ENCODE results near the gene ENKD1.
"Not testable (repeated sequence)": the region's sequence is repeated elsewhere in the genome, so short reads cannot be mapped to it uniquely, and the experiment has no call there.

Gene ENKD1

GRCh38 chr16:67666559-67667452, at the start of gene ENKD1, which contains the start of gene C16orf86:
TSS of gene ENKD1 (minus strand) at chr16:67666750. CDS start at chr16:67666442, 308 bp downstream.
TSS of gene C16orf86 (plus strand) at chr16:67666814. CDS start at chr16:67666971, 157 bp downstream.
- peak; percentile 82 for DNase-seq

- no peak for DNase-seq
Measured at GRCh38 chr16:67716097-67716496, 49.5 kb upstream of the ENKD1 start.

- DNase-seq: no peak
Measured at GRCh38 chr16:67714522-67714921, 48.0 kb upstream of the ENKD1 start.

- no peak for DNase-seq
Measured at GRCh38 chr16:67713647-67714273, 47.2 kb upstream of the ENKD1 start.

GRCh38 chr16:67710607-67711006, 44.1 kb upstream of the ENKD1 start:
- no peak for DNase-seq

- DNase-seq: no peak
Measured at GRCh38 chr16:67709050-67709449, 42.5 kb upstream of the ENKD1 start.

- no peak for DNase-seq
Measured at GRCh38 chr16:67708368-67708771, 41.8 kb upstream of the ENKD1 start.

- DNase-seq: no peak
Measured at GRCh38 chr16:67707790-67708189, 41.2 kb upstream of the ENKD1 start.

GRCh38 chr16:67707210-67707609, 40.7 kb upstream of the ENKD1 start:
- no peak for DNase-seq

GRCh38 chr16:67704110-67704509, 37.6 kb upstream of the ENKD1 start:
- DNase-seq: no peak

GRCh38 chr16:67703626-67704025, 37.1 kb upstream of the ENKD1 start:
- no peak for DNase-seq

GRCh38 chr16:67702130-67702529, 35.6 kb upstream of the ENKD1 start:
- no peak for DNase-seq

- DNase-seq: no peak
Measured at GRCh38 chr16:67701420-67701819, 34.9 kb upstream of the ENKD1 start.

GRCh38 chr16:67699265-67699664, 32.7 kb upstream of the ENKD1 start:
- DNase-seq: no peak

GRCh38 chr16:67697422-67698185, 31.1 kb upstream of the ENKD1 start:
- DNase-seq: no peak

- no peak for DNase-seq
Measured at GRCh38 chr16:67694611-67695010, 28.1 kb upstream of the ENKD1 start.

- not testable (repeated sequence) for DNase-seq
Measured at GRCh38 chr16:67693517-67694285, 27.2 kb upstream of the ENKD1 start.

GRCh38 chr16:67685388-67686112, 19.0 kb upstream of the ENKD1 start:
- DNase-seq: no peak

- no peak for DNase-seq
Measured at GRCh38 chr16:67683767-67684166, 17.2 kb upstream of the ENKD1 start.

- DNase-seq: no peak
Measured at GRCh38 chr16:67679935-67680897, 13.7 kb upstream of the ENKD1 start.
